Left ventricle myocardium inferior (tissue), 1 donor: ENCODE results near the gene SHISA3. TPM values are rescaled to one million over a fixed set of nuclear protein-coding genes. Genes with fewer than 3 reads are reported as not detected.

Source experiments
- DNase-seq: peaks from one replicate; pipeline ENCODE4 v3.0.0-alpha.2; 2020
- H3K27ac ChIP-seq: fragments of 200-600 bp; replicated peaks from 2 replicates; pipeline ENCODE4 v1.8.0; 2021
- H3K27me3 ChIP-seq: fragments of 200-600 bp; 2 replicates; pipeline ENCODE4 v1.8.0; 2021; ENCODE audit warnings: low read depth
- H3K36me3 ChIP-seq: fragments of 200-600 bp; 2 replicates; pipeline ENCODE4 v1.8.0; 2021
- H3K4me1 ChIP-seq: fragments of 200-600 bp; 2 replicates; pipeline ENCODE4 v1.8.0; 2021
- H3K4me3 ChIP-seq: fragments of 200-600 bp; 2 replicates; pipeline ENCODE4 v1.8.0; 2021; ENCODE audit warnings: mild to moderate bottlenecking, moderate library complexity
- H3K9me3 ChIP-seq: fragments of 200-600 bp; replicated peaks from 2 replicates; pipeline ENCODE4 v1.8.0; 2021
- CTCF ChIP-seq: fragments of 200-600 bp; IDR thresholded peaks from 2 replicates; pipeline ENCODE4 v1.8.0; 2021; ENCODE audit warnings: antibody characterized with exemption, mild to moderate bottlenecking, borderline replicate concordance
- intact Hi-C: fragments of 100-400 bp; cut with micrococcal nuclease; formaldehyde crosslinking; loops from one replicate; pipeline ENCODE4 v1.11.0; 2022
- total RNA-seq: library from RNA; stranded (reverse); fragmentation: NEBNext Ultra II Directional; extraction: Animal tissue kit (Norgen Biotek cat#: 25700); gene quantifications from one replicate; pipeline ENCODE4 v1.2.1, GENCODE V29; 2021
- donor health status: DM: no; HTN: yes; CAD: no; lungs with severe emphysema.

The SHISA3 gene
- total RNA-seq, 1 donor from 2014 or later, result 8.1 TPM

GRCh38 chr4:42442601-42443000 lies 45.3 kb downstream of the SHISA3 start:
- no peaks in the 10 kb centered on the region for H3K9me3 ChIP-seq
- H3K27me3 ChIP-seq, result no peaks in the 10 kb centered on the region
- intact Hi-C loops, result no loop called here
- no peak for TF ChIP-seq CTCF
- no peak overlapping the region for H3K27ac ChIP-seq
- no peak for DNase-seq
- no peak overlapping the region for H3K4me3 ChIP-seq
- no peaks in the 10 kb centered on the region for H3K4me1 ChIP-seq
- H3K36me3 ChIP-seq, result peaks cover 21% of the 10 kb centered on the region

GRCh38 chr4:42445038-42445437 lies 47.8 kb downstream of the SHISA3 start:
- Histone ChIP-seq H3K4me1 (no peaks in the 10 kb centered on the region), H3K27me3 (no peaks in the 10 kb centered on the region), H3K9me3 (no peaks in the 10 kb centered on the region), H3K36me3 (peaks cover 34% of the 10 kb centered on the region), H3K4me3 (no peak overlapping the region), H3K27ac (no peak overlapping the region)
- no peak for DNase-seq
- no peak for TF ChIP-seq CTCF
- intact Hi-C loops, result no loop called here

GRCh38 chr4:42446823-42447222 lies 49.5 kb downstream of the SHISA3 start:
- no peaks in the 10 kb centered on the region for H3K9me3 ChIP-seq
- no peaks in the 10 kb centered on the region for H3K4me1 ChIP-seq
- DNase-seq, result no peak
- H3K4me3 ChIP-seq, result no peak overlapping the region
- intact Hi-C loops, result no loop called here
- H3K27me3 ChIP-seq, result no peaks in the 10 kb centered on the region
- peaks cover 49% of the 10 kb centered on the region for H3K36me3 ChIP-seq
- no peak for TF ChIP-seq CTCF
- H3K27ac ChIP-seq, result no peak overlapping the region

Other genes starting within 250 kb of the SHISA3 start
- not detected for gene BEND4, start 244.8 kb upstream of the SHISA3 start, total RNA-seq